ENCODE data around the gene LNX1. TPM values are rescaled to one million over a fixed set of nuclear protein-coding genes. Genes with fewer than 3 reads are reported as not detected.

The LNX1 gene
- total and polyA plus RNA-seq, 9 donors: 2.4 to 5.1 (median 2.8) TPM

DNA sequence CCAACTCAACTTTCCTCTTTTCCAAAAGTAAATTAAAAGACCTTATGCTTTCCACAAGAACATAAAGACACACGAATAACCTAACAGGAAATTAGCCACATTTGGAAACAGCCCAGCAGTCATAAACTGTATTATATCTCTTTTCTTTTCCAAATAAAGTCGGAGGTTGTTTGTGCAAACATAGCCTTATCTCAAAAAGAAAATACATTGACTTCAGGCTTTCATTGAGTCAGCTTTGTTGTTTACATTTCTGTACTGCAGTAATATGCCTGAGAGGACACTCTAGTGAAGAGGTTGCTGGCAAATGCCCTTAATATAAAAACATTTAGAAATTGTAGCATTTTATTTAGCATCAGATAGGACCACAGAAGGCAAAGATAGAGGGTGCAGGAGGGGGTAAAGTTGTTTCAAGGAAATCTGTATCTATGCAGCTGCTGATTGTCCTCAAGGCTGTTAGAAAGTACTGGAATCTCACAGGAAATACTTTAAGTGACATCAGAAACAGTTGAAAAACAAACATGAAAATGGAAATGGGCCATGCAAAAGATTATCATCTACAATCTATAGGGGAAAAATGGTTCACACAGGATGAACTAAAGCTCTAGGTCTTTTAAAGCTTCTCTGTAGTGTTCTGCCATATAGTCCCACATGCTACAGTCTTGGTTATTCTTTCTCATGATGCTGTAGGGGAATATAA lies 14.5 kb downstream of the LNX1 start:
- H3K4me3 ChIP-seq (ENCODE audit: low read length): no peak overlapping the region
- peak; percentile 60 for DNase-seq
- H3K27ac ChIP-seq (ENCODE audit: low read length): peak overlapping the region; percentile 22
- no peaks in the 10 kb centered on the region for H3K36me3 ChIP-seq (ENCODE audit: control insufficient read depth, insufficient read depth, low read length)
- WGBS (ENCODE audit: insufficient coverage): no CpG with 5 or more reads among the region's 2 CpGs
- no peaks in the 10 kb centered on the region for H3K27me3 ChIP-seq (ENCODE audit: control insufficient read depth, insufficient read depth, low read length)
- no peaks in the 10 kb centered on the region for H3K4me1 ChIP-seq (ENCODE audit: control insufficient read depth, insufficient read depth, low read length)
- no peaks in the 10 kb centered on the region for H3K9me3 ChIP-seq (replicated peaks; ENCODE audit: control insufficient read depth, low read depth, low read length)

GRCh38 chr4:53576071-53576617 lies 15.1 kb downstream of the LNX1 start:
- Histone ChIP-seq H3K27me3 (ENCODE audit: control insufficient read depth, insufficient read depth, low read length) (no peaks in the 10 kb centered on the region), H3K9me3 (replicated peaks; ENCODE audit: control insufficient read depth, low read depth, low read length) (no peaks in the 10 kb centered on the region), H3K4me3 (ENCODE audit: low read length) (no peak overlapping the region), H3K36me3 (ENCODE audit: control insufficient read depth, insufficient read depth, low read length) (no peaks in the 10 kb centered on the region), H3K27ac (ENCODE audit: low read length) (no peak overlapping the region), H3K4me1 (ENCODE audit: control insufficient read depth, insufficient read depth, low read length) (no peaks in the 10 kb centered on the region)
- DNase-seq: no peak
- WGBS (ENCODE audit: insufficient coverage): 78% methylated on average over 8 of the region's 9 CpGs

- DNase-seq: no peak
- Histone ChIP-seq H3K4me1 (ENCODE audit: control insufficient read depth, insufficient read depth, low read length) (no peaks in the 10 kb centered on the region), H3K27ac (ENCODE audit: low read length) (no peak overlapping the region), H3K9me3 (replicated peaks; ENCODE audit: control insufficient read depth, low read depth, low read length) (no peaks in the 10 kb centered on the region), H3K36me3 (ENCODE audit: control insufficient read depth, insufficient read depth, low read length) (no peaks in the 10 kb centered on the region), H3K27me3 (ENCODE audit: control insufficient read depth, insufficient read depth, low read length) (no peaks in the 10 kb centered on the region), H3K4me3 (ENCODE audit: low read length) (no peak overlapping the region)
- 91% methylated on average over 4 of the region's 4 CpGs for WGBS (ENCODE audit: insufficient coverage)
Observed at GRCh38 chr4:53575552-53575951, 15.7 kb downstream of the LNX1 start.

- no peaks in the 10 kb centered on the region for H3K4me1 ChIP-seq (ENCODE audit: control insufficient read depth, insufficient read depth, low read length)
- WGBS (ENCODE audit: insufficient coverage): no CpG with 5 or more reads among the region's 1 CpG
Observed at GRCh38 chr4:53574528-53574927, 16.8 kb downstream of the LNX1 start.

DNA sequence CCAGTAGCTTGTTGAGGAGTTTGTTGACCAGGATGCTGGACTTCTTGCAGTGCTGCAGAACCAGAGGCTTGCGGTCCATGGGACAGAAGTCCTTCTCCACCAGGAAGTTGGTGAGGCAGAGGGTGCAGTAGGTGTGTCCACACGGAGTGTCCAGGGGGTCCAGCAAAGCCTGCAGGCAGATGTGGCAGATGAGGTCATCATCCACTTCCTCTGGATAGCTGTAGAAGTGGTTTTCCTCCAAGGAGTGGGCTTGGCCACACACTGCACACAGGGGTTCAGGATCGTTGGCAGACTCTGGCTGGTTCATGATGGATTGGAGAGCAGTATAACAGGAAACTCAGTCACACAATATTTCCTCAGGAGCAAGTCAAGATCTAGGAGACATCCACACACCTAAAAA lies 17.6 kb downstream of the LNX1 start:
- H3K27ac ChIP-seq (ENCODE audit: low read length): no peak overlapping the region
- H3K27me3 ChIP-seq (ENCODE audit: control insufficient read depth, insufficient read depth, low read length): no peaks in the 10 kb centered on the region
- WGBS (ENCODE audit: insufficient coverage): 80% methylated on average over 2 of the region's 3 CpGs
- H3K4me3 ChIP-seq (ENCODE audit: low read length): no peak overlapping the region
- H3K4me1 ChIP-seq (ENCODE audit: control insufficient read depth, insufficient read depth, low read length): no peaks in the 10 kb centered on the region
- no peak for DNase-seq
- H3K36me3 ChIP-seq (ENCODE audit: control insufficient read depth, insufficient read depth, low read length): no peaks in the 10 kb centered on the region
- no peaks in the 10 kb centered on the region for H3K9me3 ChIP-seq (replicated peaks; ENCODE audit: control insufficient read depth, low read depth, low read length)

More at GRCh38 chr4:53574528-53574927, 16.8 kb downstream of the LNX1 start:
- Histone ChIP-seq H3K9me3 (replicated peaks; ENCODE audit: control insufficient read depth, low read depth, low read length) (no peaks in the 10 kb centered on the region), H3K36me3 (ENCODE audit: control insufficient read depth, insufficient read depth, low read length) (no peaks in the 10 kb centered on the region), H3K27ac (ENCODE audit: low read length) (no peak overlapping the region), H3K27me3 (ENCODE audit: control insufficient read depth, insufficient read depth, low read length) (no peaks in the 10 kb centered on the region), H3K4me3 (ENCODE audit: low read length) (no peak overlapping the region)
- no peak for DNase-seq

DNA sequence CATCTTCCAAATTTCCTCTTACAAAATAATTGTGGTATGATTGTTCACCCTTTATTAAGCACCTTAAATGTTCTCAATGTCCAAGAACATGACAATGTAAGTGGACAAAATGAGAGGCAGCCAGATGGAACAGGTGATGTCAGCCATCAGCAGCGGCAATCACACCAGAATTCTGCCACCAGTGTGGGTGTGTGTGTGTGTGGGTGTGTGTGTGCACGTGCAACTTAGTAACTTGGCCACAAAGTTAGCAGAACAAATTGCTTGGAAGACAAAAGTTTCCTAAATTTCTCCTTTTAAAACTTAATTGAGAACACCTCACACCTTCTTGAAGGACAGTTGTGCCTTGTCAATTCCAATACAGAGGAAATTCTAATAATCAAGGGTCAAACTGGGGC lies 18.7 kb downstream of the LNX1 start:
- Histone ChIP-seq H3K4me3 (ENCODE audit: low read length) (no peak overlapping the region), H3K27me3 (ENCODE audit: control insufficient read depth, insufficient read depth, low read length) (no peaks in the 10 kb centered on the region), H3K9me3 (replicated peaks; ENCODE audit: control insufficient read depth, low read depth, low read length) (no peaks in the 10 kb centered on the region), H3K4me1 (ENCODE audit: control insufficient read depth, insufficient read depth, low read length) (no peaks in the 10 kb centered on the region), H3K36me3 (ENCODE audit: control insufficient read depth, insufficient read depth, low read length) (no peaks in the 10 kb centered on the region), H3K27ac (ENCODE audit: low read length) (no peak overlapping the region)
- WGBS (ENCODE audit: insufficient coverage): 40% methylated on average over 1 of the region's 2 CpGs
- DNase-seq: no peak

- no peaks in the 10 kb centered on the region for H3K9me3 ChIP-seq (replicated peaks; ENCODE audit: control insufficient read depth, low read depth, low read length)
Observed at GRCh38 chr4:53571936-53572599, 19.2 kb downstream of the LNX1 start.

GRCh38 chr4:53563824-53564223 lies 27.5 kb downstream of the LNX1 start:
- H3K27ac ChIP-seq (ENCODE audit: low read length): no peak overlapping the region
- DNase-seq: no peak
- no peaks in the 10 kb centered on the region for H3K9me3 ChIP-seq (replicated peaks; ENCODE audit: control insufficient read depth, low read depth, low read length)
- peaks cover 2% of the 10 kb centered on the region for H3K4me1 ChIP-seq (ENCODE audit: control insufficient read depth, insufficient read depth, low read length)
- whole genome bisulfite sequencing (ENCODE audit: insufficient coverage): 92% methylated on average over 2 of the region's 4 CpGs
- no peak overlapping the region for H3K4me3 ChIP-seq (ENCODE audit: low read length)
- no peaks in the 10 kb centered on the region for H3K36me3 ChIP-seq (ENCODE audit: control insufficient read depth, insufficient read depth, low read length)
- no peaks in the 10 kb centered on the region for H3K27me3 ChIP-seq (ENCODE audit: control insufficient read depth, insufficient read depth, low read length)

More at GRCh38 chr4:53571936-53572599, 19.2 kb downstream of the LNX1 start:
- Histone ChIP-seq H3K27ac (ENCODE audit: low read length) (no peak overlapping the region), H3K36me3 (ENCODE audit: control insufficient read depth, insufficient read depth, low read length) (no peaks in the 10 kb centered on the region), H3K4me3 (ENCODE audit: low read length) (no peak overlapping the region), H3K27me3 (ENCODE audit: control insufficient read depth, insufficient read depth, low read length) (no peaks in the 10 kb centered on the region), H3K4me1 (ENCODE audit: control insufficient read depth, insufficient read depth, low read length) (no peaks in the 10 kb centered on the region)
- no CpG with 5 or more reads among the region's 5 CpGs for WGBS (ENCODE audit: insufficient coverage)
- peak; percentile 49 for DNase-seq

DNA sequence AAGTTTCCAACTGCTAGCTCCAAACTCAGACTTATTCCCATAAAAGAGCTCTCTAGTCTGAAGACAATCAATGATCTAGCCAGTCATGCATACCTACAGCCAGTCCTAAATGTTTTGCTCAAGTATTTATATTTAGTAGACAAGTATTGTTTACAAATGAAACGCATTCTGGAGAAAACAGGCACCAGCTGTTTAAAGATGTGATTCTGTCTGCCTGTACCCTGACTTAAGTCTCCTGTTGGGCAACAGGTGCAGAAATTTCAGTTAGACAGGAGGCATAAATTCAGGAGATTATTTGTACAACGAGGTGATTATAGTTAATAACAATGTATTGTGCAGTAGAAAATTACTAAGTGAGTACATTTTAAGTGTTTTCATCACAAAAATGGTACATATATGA lies 28.9 kb downstream of the LNX1 start:
- Histone ChIP-seq H3K27ac (ENCODE audit: low read length) (no peak overlapping the region), H3K27me3 (ENCODE audit: control insufficient read depth, insufficient read depth, low read length) (no peaks in the 10 kb centered on the region), H3K4me1 (ENCODE audit: control insufficient read depth, insufficient read depth, low read length) (peaks cover 15% of the 10 kb centered on the region), H3K9me3 (replicated peaks; ENCODE audit: control insufficient read depth, low read depth, low read length) (no peaks in the 10 kb centered on the region), H3K36me3 (ENCODE audit: control insufficient read depth, insufficient read depth, low read length) (no peaks in the 10 kb centered on the region), H3K4me3 (ENCODE audit: low read length) (no peak overlapping the region)
- WGBS (ENCODE audit: insufficient coverage): 75% methylated on average over 1 of the region's 2 CpGs
- no peak for DNase-seq

DNA sequence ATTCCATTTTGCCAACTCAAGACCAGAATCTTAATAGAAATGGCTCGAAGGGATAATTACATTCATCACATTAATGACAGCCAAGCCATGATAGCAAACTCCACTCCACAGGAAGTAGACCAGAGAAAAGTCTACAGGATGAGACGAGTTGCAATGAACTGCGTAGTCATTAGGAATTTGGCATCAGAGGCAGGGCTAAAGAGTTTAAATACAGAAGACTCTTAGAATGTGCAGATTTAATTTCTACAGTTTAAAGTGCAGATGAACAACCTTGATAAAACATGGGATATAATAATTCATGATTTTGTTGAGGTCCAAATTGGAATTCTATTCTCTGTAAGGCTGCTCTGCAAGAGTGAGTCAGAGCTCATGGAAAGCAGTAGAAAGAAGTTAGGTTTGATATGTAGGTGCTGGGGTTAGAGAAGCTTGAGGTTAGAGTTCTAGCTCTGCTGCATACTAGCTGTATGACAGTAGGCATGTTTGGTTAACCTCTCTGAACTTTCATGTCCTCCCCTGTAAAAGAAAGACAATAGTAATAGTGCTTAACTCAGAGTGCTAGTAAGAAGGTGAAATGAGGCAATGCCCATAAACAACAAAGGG lies 32.2 kb downstream of the LNX1 start:
- H3K36me3 ChIP-seq (ENCODE audit: control insufficient read depth, insufficient read depth, low read length): no peaks in the 10 kb centered on the region
- peaks cover 24% of the 10 kb centered on the region for H3K4me1 ChIP-seq (ENCODE audit: control insufficient read depth, insufficient read depth, low read length)
- H3K9me3 ChIP-seq (replicated peaks; ENCODE audit: control insufficient read depth, low read depth, low read length): no peaks in the 10 kb centered on the region
- WGBS (ENCODE audit: insufficient coverage): 83% methylated on average over 2 of the region's 3 CpGs
- no peak overlapping the region for H3K27ac ChIP-seq (ENCODE audit: low read length)
- no peak overlapping the region for H3K4me3 ChIP-seq (ENCODE audit: low read length)
- no peaks in the 10 kb centered on the region for H3K27me3 ChIP-seq (ENCODE audit: control insufficient read depth, insufficient read depth, low read length)
- no peak for DNase-seq

Measured in muscle of leg (tissue), 11 donors.